ENCODE results near the gene GAB2. TPM values are rescaled to one million over a fixed set of nuclear protein-coding genes. Genes with fewer than 3 reads are reported as not detected.

The GAB2 gene
- total and polyA plus RNA-seq, 2 of the 4 experiments (the other 2 are of a cell fraction), result 3.3 to 5.9 TPM

DNA sequence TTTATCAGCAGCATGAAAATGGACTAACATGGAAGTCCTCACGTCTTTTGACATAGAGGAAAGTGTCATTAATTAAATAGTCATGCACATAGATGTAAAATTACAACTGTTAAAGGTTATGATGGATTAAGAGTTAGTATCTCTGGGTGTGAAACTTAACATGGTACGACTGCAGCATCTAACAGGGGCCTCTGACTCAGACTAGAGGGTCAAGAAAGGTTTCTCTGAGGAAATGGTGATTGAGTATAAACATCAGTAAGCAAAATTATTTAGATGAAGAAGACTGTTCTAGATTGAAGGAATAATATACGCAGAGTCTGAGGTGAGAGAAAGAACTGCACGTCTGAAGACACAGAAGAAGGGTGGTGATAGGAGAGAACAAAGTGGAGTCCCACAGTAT, 42.1 kb upstream of the GAB2 start:
- Histone ChIP-seq H3K14ac (replicated peaks; ENCODE audit: low read depth, low read length) (no peak overlapping the region), H3K9ac (ENCODE audit: low read depth, low read length) (no peak overlapping the region), H2BK120ac (ENCODE audit: low read depth, low read length) (no peak overlapping the region), H2BK5ac (ENCODE audit: low read depth, low read length, poor library complexity, severe bottlenecking) (no peak overlapping the region), H2AK5ac (ENCODE audit: low read depth, low read length) (no peak overlapping the region), H3K79me1 (ENCODE audit: low read depth in 1 of 2, low read length in 2 of 2) (no peaks in the 10 kb centered on the region), H3K4me3 (ENCODE audit: insufficient read depth, low read depth, low read length) (no peak overlapping the region), H3K9me1 (ENCODE audit: insufficient read depth, low read length) (no peaks in the 10 kb centered on the region; the same call in 1 of the 2 replicates), H2AFZ (replicated peaks; ENCODE audit: low read length, poor library complexity) (no peak overlapping the region), H4K20me1 (ENCODE audit: insufficient read depth, low read length) (no peaks in the 10 kb centered on the region), H3K27me3 (ENCODE audit: control insufficient read depth, insufficient read depth, low read length) (no peaks in the 10 kb centered on the region), H2AK9ac (replicated peaks; ENCODE audit: low read depth, low read length, poor library complexity) (no peak overlapping the region), H4K5ac (ENCODE audit: low read depth, low read length) (no peak overlapping the region), H3K56ac (ENCODE audit: extremely low read depth, insufficient read depth, low read length) (no peak overlapping the region), H4K91ac (ENCODE audit: insufficient read depth, low read depth, low read length) (no peak overlapping the region), H3K18ac (ENCODE audit: low read depth, low read length) (no peak overlapping the region), H2BK20ac (ENCODE audit: low read depth, low read length) (no peak overlapping the region), H3K4me2 (ENCODE audit: low read depth, low read length) (no peak overlapping the region), H3K27ac (ENCODE audit: insufficient read depth, low read length) (no peak overlapping the region), H3K4ac (ENCODE audit: low read depth, low read length) (no peak overlapping the region), H3K36me3 (ENCODE audit: control insufficient read depth, insufficient read depth, low read length) (peaks cover 2% of the 10 kb centered on the region; the same call in 1 of the 2 replicates), H3K23ac (ENCODE audit: low read depth, low read length) (no peak overlapping the region), H3K9me3 (ENCODE audit: control insufficient read depth, insufficient read depth, low read length) (no peaks in the 10 kb centered on the region), H3K4me1 (ENCODE audit: control insufficient read depth, insufficient read depth, low read length) (no peaks in the 10 kb centered on the region), H4K8ac (ENCODE audit: low read depth in 2 of 2, low read length in 2 of 2) (no peak overlapping the region), H2BK15ac (ENCODE audit: low read depth, low read length) (no peak overlapping the region)
- intact Hi-C loops (cut with micrococcal nuclease), result no loop called here
- ATAC-seq (ENCODE audit: low read depth) (no peak), DNase-seq (no peak)
- POLR2A ChIA-PET (ENCODE audit: unreplicated experiment), result no interaction called here
- no TSS peak for BruUV-seq (replicated peaks)
- no peak for TF ChIP-seq SMC3 (IDR thresholded peaks at IDR 0.05; ENCODE audit: low read depth, low read length)
- no peak for TF ChIP-seq POLR2A (IDR thresholded peaks at IDR 0.05; ENCODE audit: low read depth, low read length)
- no peak for TF ChIP-seq MAZ (IDR thresholded peaks at IDR 0.05; ENCODE audit: borderline replicate concordance, low read depth, low read length)
- no peak for TF ChIP-seq FOS (IDR thresholded peaks at IDR 0.05; ENCODE audit: low read depth, low read length)
- no peak for TF ChIP-seq CEBPB (IDR thresholded peaks at IDR 0.05; ENCODE audit: low read depth, low read length)
- TF ChIP-seq BHLHE40 (IDR thresholded peaks at IDR 0.05; ENCODE audit: low read depth, low read length), result no peak
- in situ Hi-C loops (cut with MboI; ENCODE audit: low sequenced_read_pairs), result no loop called here
- WGBS, 2 experiments (ENCODE audit: extremely low coverage in 2 of 2, insufficient read length in 1 of 2), result 83% methylated on average over 1 of the region's 4 CpGs; no CpG with 5 or more reads in 1 of the 2 experiments
- CTCF ChIA-PET, result no interaction called here
- dilution Hi-C loops (cut with HindIII; ENCODE audit: low sequenced_read_pairs, unreplicated experiment), result no loop called here

Data from IMR-90 (cell line).